ENCODE measurements around the gene CSMD2.

CSMD2 gene

DNA sequence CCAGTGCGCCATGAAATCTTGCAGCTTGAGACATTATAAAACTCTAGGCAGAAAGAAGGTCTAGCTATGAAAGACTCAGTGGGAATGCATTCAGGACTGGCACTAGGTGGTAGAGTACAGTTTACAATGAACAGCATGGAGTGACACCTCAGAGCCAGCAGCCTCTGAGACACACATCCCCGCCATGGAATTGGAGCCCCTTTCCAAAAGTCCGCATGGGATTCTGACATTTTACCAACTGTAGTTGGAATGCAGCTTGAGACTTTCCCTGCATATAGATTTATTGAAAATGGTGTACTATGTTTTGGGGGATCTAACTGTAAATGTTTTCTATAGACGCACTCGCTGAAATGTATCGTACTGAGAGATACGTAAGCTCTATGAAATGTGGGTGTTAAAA, 576.3 kb downstream of the CSMD2 start:
- TF ChIP-seq, protein P1, sequence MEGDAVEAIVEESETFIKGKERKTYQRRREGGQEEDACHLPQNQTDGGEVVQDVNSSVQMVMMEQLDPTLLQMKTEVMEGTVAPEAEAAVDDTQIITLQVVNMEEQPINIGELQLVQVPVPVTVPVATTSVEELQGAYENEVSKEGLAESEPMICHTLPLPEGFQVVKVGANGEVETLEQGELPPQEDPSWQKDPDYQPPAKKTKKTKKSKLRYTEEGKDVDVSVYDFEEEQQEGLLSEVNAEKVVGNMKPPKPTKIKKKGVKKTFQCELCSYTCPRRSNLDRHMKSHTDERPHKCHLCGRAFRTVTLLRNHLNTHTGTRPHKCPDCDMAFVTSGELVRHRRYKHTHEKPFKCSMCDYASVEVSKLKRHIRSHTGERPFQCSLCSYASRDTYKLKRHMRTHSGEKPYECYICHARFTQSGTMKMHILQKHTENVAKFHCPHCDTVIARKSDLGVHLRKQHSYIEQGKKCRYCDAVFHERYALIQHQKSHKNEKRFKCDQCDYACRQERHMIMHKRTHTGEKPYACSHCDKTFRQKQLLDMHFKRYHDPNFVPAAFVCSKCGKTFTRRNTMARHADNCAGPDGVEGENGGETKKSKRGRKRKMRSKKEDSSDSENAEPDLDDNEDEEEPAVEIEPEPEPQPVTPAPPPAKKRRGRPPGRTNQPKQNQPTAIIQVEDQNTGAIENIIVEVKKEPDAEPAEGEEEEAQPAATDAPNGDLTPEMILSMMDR (IDR thresholded peaks at IDR 0.05; ENCODE audit: low read depth, low read length) = no peak

DNA sequence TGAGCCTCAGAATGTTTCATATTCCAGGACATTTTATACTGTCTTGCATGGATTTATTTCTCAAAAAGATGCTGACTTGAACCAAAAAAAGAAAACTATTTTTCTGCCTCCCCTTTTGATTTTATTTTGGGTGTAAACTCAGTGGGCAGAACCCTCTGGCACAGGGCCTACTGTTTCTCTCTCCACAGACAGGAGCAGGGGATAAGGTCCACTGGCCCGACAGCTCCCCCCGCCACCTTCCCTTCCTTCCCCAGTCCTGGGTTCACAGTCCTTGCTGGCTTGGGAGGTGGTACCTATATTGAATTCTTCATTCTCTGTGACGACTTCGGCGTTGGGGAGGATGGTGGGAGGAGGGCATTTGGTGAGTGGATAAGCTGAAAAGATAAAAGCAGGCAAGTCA, 578.2 kb downstream of the CSMD2 start:
- TF ChIP-seq, protein P1 (IDR thresholded peaks at IDR 0.05; ENCODE audit: low read depth, low read length) = no peak
- no peak for DNase-seq (ENCODE audit: extremely low read depth, low read depth)

More for the DNA sequence above, 576.3 kb downstream of the CSMD2 start:
- no peak for DNase-seq (ENCODE audit: extremely low read depth, low read depth)

DNA sequence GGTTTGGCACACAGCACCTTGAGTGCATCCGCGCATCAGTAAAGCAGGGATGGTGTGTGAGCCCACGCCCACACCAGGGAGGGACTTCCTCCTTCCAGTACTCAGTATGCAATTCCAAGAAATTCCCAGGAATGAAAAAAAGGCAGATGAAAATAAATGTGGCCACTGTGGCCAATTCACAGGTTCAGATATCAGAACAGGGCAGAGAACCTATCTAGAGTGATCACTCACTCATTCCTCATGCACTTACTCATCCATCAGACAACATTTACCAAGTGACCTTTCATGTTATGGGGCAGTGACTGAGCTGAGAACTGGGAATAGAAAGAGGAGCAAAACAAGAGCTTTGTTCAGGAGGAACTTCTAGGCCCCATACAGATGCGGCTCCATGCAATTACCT, 578.9 kb downstream of the CSMD2 start:
- no peak for DNase-seq (ENCODE audit: extremely low read depth, low read depth)
- TF ChIP-seq, protein P1 (IDR thresholded peaks at IDR 0.05; ENCODE audit: low read depth, low read length) = no peak

DNA sequence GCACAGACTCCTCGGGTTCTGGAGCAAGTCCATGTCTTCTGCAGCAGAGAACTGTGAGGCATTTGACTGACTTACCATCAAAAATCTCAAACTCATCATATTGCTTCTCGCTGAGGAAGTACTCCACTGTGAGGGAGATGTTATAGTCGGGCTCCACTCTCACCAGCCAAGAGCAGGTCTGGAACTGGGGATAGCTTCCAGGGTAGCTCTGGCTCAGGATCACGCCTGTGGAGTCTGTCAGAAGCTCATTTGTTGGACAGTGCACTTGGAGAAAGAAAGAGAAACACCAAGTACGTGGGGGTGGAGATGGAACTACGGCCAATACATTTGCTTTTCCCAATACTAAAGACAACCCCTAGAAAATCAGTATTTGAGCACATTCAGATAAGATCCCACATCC, 581.5 kb downstream of the CSMD2 start:
- TF ChIP-seq, protein P1 (IDR thresholded peaks at IDR 0.05; ENCODE audit: low read depth, low read length) = no peak
- no peak for DNase-seq (ENCODE audit: extremely low read depth, low read depth)

DNA sequence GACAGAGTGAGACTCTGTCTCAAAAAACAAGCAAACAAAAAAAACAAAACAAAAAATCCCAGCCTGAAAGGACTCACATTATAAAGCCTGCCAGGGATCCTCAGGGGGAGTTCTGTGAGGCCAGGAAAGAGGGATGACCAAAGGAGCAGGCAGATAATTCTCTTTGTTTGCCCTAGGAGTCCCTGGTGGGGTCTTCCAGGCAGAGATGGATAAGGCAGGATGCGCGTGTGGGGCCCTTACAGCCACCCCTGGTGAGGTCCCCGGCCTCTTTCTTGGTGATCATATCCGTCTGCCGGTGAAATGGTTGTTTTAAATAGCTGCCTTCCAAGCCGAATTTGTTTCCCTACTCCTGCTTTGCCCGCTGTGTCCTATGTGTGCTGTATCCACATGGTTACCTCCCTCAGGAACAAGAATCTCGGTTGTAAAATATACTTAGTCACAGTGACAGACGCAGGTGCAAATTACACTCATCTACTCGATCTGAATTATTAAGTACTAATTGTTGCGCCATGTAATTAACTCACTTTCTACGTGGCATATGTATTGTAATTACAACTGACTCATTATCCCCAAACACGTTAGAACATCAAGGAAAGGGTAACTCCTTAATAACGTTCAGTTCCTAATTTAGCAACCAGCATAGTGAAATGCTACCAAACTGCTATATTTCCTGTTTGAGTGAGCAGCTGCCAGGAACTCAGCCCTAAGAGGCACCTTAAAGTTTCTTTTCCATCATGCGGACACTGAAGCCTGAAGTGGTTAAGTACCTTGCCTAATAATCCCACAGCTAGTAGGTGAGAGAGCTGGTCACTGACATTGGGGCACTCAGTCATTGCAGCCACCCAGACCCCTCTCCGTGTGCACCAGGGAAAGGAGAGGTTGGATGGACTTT, 586.2 kb downstream of the CSMD2 start:
- DNase-seq (ENCODE audit: extremely low read depth, low read depth) = no peak
- TF ChIP-seq, protein P1 (IDR thresholded peaks at IDR 0.05; ENCODE audit: low read depth, low read length) = no peak

DNA sequence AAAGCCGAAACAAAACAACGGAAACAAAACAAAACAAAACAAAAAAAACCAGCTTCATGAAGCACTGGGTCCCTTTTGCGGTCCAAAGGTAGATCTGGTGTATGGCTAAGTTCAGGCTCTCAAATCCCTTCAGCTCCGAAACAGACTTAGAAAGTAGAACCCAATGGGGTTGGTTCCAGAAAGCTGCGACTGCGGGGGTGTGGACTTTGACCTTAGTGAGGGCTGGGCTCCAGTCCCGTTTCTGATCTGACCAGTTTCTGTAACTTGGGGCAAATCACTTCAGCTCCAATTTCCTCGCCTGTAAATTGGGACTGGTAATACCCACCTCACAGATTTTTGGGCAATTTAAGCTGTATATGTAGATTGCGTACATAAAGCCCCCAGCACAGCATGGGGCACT, 587.4 kb downstream of the CSMD2 start:
- DNase-seq (ENCODE audit: extremely low read depth, low read depth) = no peak
- TF ChIP-seq, protein P1 (IDR thresholded peaks at IDR 0.05; ENCODE audit: low read depth, low read length) = no peak

DNA sequence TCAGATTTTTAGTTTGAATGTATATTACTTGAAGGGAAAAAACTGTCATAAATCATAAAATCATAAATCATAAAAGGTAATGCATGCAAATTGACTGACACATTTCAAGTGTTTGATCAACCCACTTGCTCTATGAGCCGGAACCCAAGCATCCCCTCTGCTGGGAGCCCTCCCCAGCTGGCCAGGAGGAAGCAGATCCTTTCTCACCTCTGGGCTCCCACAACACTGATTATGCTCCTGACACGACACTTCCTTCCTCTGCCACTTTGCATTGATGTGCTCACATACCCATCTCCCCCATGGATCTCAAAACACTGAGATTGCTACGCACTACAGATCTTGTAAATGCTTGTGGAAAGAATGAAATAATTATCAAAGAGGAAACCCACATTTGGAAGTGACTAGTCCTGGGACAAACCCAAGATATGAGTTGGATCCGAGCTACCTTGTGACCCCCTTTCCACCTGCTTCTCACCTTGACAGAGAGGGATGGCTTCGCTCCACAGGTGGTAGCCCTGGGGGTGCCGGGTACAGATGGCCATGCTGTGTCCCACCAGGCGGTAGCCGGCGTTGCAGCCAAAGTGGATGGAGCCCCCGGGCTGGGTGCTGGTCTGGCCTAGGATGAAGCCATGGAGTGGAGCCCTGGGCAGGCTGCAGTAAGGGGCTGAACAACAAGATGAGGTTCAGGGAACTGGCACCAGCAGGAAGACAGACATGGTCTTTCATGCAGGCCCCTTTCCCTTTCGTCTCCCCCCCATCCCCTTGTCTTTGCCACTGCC, 588.0 kb downstream of the CSMD2 start:
- DNase-seq (ENCODE audit: extremely low read depth, low read depth) = no peak
- TF ChIP-seq, protein P1 (IDR thresholded peaks at IDR 0.05; ENCODE audit: low read depth, low read length) = no peak

Measured in AG09319 (cell line).